Measurements from ENCODE around the gene SLCO3A1. TPM values are rescaled to one million over a fixed set of nuclear protein-coding genes. Genes with fewer than 3 reads are reported as not detected.
"Not testable (repeated sequence)": the region's sequence is repeated elsewhere in the genome, so short reads cannot be mapped to it uniquely, and the experiment has no call there.

The SLCO3A1 gene
- total RNA-seq, 2 donors from 2014 or later, result 8.2 to 13.6 TPM

DNA sequence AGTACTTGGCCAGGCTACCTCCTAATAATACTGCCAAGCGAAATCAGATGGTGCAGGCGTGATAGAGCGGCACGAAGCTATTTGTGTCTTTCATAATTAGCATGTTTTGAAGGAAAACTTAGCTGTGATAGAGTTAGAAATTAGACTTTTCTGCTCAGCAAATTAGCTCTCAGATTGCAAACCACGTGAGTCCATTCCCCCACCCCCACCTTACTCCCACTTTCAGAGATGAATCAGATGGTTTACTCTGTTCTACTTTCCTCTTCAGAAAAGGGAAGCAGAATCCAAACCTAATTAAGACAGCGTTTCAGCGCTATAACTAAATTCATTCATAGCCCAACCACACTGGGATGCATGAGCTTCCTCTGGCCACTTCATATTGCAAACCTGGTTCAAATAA, 214.6 kb downstream of the SLCO3A1 start:
- Mint-ChIP-seq H3K36me3 (ENCODE audit: insufficient read depth in 2 of 2) (no peaks in the 10 kb centered on the region), H3K9me3 (no peaks in the 10 kb centered on the region), H3K4me1 (ENCODE audit: low read depth) (peaks cover 33% of the 10 kb centered on the region), H3K27ac (no peak overlapping the region), H3K4me3 (no peak overlapping the region), H3K27me3 (ENCODE audit: low read depth) (no peaks in the 10 kb centered on the region)
- DNase-seq (no peak), ATAC-seq (replicated peaks in 1 of 2) (no peak)

DNA sequence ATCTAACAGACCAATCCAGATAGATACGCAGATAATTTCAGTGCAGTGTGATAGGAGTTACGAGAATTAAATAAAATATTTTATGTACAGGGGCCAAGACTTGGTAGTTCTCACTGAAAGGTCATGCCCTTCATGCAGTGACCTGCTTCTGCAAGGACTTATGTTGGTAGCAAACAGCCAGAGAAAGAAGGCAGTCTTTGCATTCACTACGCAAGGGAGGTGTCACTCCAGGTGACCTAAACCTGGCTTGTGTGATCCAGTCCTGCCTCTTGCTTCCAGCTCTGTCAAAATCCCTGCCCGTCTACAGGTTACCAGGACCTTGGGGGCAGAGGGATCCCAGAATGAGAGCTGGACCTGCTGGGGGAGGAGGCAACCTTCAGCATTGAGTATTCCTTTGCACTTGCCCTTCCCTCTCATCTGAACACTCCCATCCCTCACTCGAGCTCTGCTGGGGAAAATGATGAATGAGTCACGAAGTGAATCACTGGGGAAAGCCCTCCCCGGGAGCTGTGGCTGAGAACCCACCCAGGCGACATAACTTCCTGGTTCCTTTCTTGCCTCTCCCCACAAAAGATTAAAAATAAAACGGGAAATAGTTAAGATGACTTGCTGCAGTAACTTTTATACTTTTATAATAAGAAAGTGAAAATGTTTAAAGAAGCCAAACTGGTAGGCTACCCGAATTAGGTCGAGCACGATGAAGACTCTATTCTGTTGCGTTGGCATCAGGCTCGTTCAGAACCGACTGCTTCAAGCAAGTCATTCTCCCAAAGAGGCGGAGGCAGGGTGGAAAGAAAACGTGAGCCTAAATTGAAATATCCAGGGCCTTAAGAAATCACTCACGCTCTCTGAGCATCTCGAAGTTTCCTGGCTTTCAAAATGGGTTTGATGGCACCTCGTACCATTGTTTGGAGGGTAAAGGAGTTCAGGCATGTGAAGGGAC, 216.1 kb downstream of the SLCO3A1 start:
- ATAC-seq (replicated peaks in 1 of 2), result peak; percentile 87 to 92
- H3K9me3 Mint-ChIP-seq, result no peaks in the 10 kb centered on the region
- peak; percentile 43 to 58 for DNase-seq
- H3K36me3 Mint-ChIP-seq (ENCODE audit: insufficient read depth in 2 of 2), result no peaks in the 10 kb centered on the region
- H3K4me3 Mint-ChIP-seq, result peak overlapping the region; percentile 62 to 70
- peak overlapping the region; percentile 17 for H3K27ac Mint-ChIP-seq
- peaks cover 43% of the 10 kb centered on the region for H3K4me1 Mint-ChIP-seq (ENCODE audit: low read depth)
- H3K27me3 Mint-ChIP-seq (ENCODE audit: low read depth), result no peaks in the 10 kb centered on the region

DNA sequence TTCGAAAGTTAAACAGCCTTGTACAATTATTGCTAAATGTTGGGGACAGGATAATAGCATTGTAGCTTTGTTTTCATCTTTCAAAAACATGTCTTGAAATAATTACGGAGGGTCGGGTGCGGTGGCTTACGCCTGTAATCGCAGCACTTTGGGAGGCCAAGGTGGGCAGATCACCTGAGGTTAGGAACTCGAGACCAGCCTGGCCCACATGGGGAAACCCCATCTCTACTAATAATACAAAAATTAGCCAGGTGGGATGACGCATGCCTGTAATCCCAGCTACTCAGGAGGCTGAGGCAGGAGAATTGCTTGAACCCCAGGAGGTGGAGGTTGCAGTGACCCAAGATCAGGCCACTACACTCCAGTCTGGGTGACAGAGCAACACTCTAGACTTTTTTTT, 216.7 kb downstream of the SLCO3A1 start:
- not testable (repeated sequence) for H3K9me3 Mint-ChIP-seq; ATAC-seq (replicated peaks in 1 of 2); H3K27me3 Mint-ChIP-seq (ENCODE audit: low read depth); H3K27ac Mint-ChIP-seq; H3K36me3 Mint-ChIP-seq (ENCODE audit: insufficient read depth in 2 of 2); DNase-seq
- Mint-ChIP-seq H3K4me1 (ENCODE audit: low read depth) (peaks cover 50% of the 10 kb centered on the region), H3K4me3 (peak overlapping the region; percentile 62 to 70)

DNA sequence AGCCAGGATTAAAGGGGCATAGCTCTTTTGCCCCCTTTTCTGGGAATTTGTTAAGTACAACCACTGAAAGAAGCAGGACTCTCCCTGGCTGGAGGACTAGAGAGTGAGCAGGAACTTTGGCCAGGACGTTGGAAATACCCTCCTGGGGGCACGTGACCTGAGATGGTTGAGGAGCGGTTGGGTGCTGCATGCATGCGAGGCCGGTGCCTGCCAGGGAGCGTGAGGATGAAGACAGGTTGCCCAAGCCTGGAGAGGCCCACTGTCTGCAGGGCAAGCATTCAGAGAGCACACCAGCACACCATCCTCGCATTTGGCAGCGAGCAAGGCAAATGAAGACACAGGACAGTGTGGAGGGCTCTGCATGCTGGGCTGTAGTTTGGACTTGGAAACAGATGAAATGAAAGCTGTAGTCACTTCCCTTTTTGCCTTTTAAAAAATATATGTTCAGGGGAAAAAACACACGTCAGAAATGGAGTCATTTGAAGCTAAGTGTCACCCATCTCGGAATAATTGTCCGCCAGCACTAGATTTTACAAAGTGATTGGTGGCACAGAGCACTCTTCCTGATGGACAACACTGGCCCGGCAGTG, 217.6 kb downstream of the SLCO3A1 start:
- DNase-seq (no peak), ATAC-seq (replicated peaks in 1 of 2) (no peak)
- Mint-ChIP-seq H3K4me3 (no peak overlapping the region), H3K9me3 (no peaks in the 10 kb centered on the region), H3K4me1 (ENCODE audit: low read depth) (peaks cover 58% of the 10 kb centered on the region), H3K27ac (no peak overlapping the region), H3K27me3 (ENCODE audit: low read depth) (no peaks in the 10 kb centered on the region), H3K36me3 (ENCODE audit: insufficient read depth in 2 of 2) (no peaks in the 10 kb centered on the region)

DNA sequence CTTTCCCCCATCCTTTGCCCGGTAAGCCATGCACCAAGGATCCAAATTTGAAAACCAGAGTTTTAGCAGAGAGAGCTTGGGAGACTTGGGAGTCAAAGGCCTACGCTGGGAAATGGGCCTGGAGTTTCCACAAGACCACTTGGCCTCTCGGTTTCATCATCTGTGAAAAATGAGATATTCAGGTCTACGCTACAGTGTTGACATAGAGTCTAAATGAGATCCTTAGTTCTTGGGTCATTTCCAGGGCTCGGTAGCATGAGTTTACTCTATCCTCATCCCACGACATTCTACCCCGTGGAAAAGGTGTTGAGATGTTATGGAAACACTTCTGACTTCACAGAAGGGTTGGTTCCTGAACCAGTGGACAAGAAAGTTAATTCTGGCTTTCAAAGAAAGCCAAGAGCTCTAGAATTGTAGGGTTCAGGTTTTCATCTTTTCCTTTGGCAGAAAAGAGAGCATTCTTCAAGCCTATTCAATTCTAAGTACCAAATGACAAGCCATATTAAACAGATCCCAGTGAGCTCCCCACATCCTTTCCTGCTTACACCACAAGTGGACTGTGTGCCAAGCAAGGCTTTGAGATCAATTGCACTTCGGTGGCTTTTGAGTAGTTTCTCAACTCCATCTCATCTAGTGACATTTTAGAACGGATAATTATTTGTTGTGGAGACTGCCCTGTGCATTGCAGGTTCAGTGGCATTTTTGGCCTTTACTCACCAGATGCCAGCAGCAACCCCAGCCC, 219.7 kb downstream of the SLCO3A1 start:
- H3K4me1 Mint-ChIP-seq (ENCODE audit: low read depth), result peaks cover 52% of the 10 kb centered on the region
- no peak for DNase-seq
- no peaks in the 10 kb centered on the region for H3K9me3 Mint-ChIP-seq
- ATAC-seq (replicated peaks in 1 of 2), result no peak
- no peak overlapping the region for H3K27ac Mint-ChIP-seq
- no peak overlapping the region for H3K4me3 Mint-ChIP-seq
- no peaks in the 10 kb centered on the region for H3K27me3 Mint-ChIP-seq (ENCODE audit: low read depth)
- no peaks in the 10 kb centered on the region for H3K36me3 Mint-ChIP-seq (ENCODE audit: insufficient read depth in 2 of 2)

DNA sequence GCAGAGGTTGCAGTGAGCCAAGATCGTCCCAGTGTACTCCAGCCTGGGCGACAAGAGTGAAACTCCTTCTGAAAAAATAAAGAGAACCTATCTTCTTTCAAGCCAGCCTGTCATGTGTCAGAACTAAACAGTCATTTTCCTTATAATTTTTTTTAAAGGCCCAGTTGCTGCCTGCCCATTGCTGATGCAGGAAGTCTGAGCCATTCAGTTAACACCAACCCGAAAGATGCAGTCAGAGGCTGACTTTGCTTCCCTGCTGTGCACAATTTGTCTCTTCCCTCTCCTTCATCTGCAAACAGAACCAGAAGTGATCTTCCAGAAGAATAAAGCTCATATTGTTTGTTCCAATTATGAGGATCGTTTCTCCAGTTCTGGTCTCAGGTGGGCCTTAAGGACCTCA, 220.6 kb downstream of the SLCO3A1 start:
- Mint-ChIP-seq H3K36me3 (ENCODE audit: insufficient read depth in 2 of 2) (no peaks in the 10 kb centered on the region), H3K27me3 (ENCODE audit: low read depth) (no peaks in the 10 kb centered on the region), H3K27ac (peak overlapping the region; percentile 25), H3K4me1 (ENCODE audit: low read depth) (peaks cover 43% of the 10 kb centered on the region), H3K4me3 (no peak overlapping the region), H3K9me3 (no peaks in the 10 kb centered on the region)
- DNase-seq (no peak), ATAC-seq (replicated peaks in 1 of 2) (no peak)

DNA sequence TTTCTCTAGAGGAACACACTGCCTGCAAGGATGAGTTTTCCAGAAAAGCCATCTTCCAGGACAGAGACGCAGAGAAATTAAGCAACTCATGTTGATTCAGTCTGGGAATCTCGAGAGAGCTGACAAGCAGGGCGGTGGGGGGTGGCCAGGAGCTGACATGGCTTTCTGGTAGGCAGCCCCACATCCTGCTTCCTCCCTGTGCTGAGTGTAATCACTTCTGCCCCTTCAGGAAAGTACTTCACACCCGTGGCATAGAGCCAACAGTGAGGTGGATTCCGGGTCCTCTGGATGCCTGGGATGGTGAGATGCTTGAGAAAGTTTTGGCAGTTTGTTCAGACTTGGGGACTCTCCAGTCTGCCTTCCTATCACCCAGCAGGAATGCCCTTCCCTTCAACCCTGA, 221.1 kb downstream of the SLCO3A1 start:
- Mint-ChIP-seq H3K27ac (peak overlapping the region; percentile 25), H3K9me3 (no peaks in the 10 kb centered on the region), H3K4me3 (no peak overlapping the region), H3K36me3 (ENCODE audit: insufficient read depth in 2 of 2) (no peaks in the 10 kb centered on the region), H3K27me3 (ENCODE audit: low read depth) (no peaks in the 10 kb centered on the region), H3K4me1 (ENCODE audit: low read depth) (peaks cover 38% of the 10 kb centered on the region)
- ATAC-seq (replicated peaks in 1 of 2) (no peak), DNase-seq (no peak)

DNA sequence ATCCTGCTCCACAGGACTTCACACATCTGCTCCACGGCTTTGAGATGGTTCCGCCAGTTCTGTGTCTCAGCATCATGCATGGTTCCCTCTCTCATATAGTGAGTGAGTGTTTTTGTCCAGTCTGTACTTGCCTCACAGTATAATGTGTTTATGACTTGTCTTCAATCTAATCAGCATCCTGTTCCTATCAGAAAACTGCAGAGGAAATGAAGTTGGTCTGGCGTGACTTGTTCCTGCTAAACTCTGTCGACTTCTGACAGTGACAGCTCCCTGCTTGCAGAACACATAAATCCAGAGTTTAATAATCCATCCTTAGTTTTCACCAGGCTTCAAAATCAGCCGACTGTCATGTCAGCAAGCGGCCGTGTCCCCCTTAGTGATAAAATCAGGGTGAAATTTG, 222.3 kb downstream of the SLCO3A1 start:
- no peak for DNase-seq
- Mint-ChIP-seq H3K27ac (no peak overlapping the region), H3K27me3 (ENCODE audit: low read depth) (no peaks in the 10 kb centered on the region), H3K4me1 (ENCODE audit: low read depth) (peaks cover 30% of the 10 kb centered on the region), H3K9me3 (no peaks in the 10 kb centered on the region), H3K4me3 (no peak overlapping the region), H3K36me3 (ENCODE audit: insufficient read depth in 2 of 2) (no peaks in the 10 kb centered on the region)
- ATAC-seq (replicated peaks in 1 of 2), result peak in 1 of 2 donors; percentile 26

DNA sequence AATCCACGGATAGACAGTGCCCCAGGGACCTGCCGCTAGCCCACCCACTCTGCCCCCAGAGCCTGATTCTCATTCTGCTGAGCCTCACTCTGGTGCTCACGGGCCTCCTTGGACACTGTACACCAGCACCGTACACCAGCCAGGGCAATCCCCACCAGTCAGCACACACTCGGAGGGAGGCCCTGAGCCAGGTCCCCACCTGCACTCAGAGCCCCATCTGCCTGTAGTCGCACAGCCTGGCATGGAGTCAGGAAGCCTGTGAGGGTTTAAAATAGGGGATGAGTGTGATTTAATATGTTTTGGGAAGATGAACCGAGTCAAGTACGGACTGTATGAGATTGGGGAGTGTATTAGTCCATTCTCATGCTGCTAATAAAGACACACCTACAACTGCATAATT, 223.0 kb downstream of the SLCO3A1 start:
- H3K9me3 Mint-ChIP-seq, result no peaks in the 10 kb centered on the region
- H3K36me3 Mint-ChIP-seq (ENCODE audit: insufficient read depth in 2 of 2), result no peaks in the 10 kb centered on the region
- peaks cover 25% of the 10 kb centered on the region for H3K4me1 Mint-ChIP-seq (ENCODE audit: low read depth)
- H3K27ac Mint-ChIP-seq, result peak overlapping the region; percentile 21
- DNase-seq (no peak), ATAC-seq (replicated peaks in 1 of 2) (no peak)
- no peaks in the 10 kb centered on the region for H3K27me3 Mint-ChIP-seq (ENCODE audit: low read depth)
- no peak overlapping the region for H3K4me3 Mint-ChIP-seq

DNA sequence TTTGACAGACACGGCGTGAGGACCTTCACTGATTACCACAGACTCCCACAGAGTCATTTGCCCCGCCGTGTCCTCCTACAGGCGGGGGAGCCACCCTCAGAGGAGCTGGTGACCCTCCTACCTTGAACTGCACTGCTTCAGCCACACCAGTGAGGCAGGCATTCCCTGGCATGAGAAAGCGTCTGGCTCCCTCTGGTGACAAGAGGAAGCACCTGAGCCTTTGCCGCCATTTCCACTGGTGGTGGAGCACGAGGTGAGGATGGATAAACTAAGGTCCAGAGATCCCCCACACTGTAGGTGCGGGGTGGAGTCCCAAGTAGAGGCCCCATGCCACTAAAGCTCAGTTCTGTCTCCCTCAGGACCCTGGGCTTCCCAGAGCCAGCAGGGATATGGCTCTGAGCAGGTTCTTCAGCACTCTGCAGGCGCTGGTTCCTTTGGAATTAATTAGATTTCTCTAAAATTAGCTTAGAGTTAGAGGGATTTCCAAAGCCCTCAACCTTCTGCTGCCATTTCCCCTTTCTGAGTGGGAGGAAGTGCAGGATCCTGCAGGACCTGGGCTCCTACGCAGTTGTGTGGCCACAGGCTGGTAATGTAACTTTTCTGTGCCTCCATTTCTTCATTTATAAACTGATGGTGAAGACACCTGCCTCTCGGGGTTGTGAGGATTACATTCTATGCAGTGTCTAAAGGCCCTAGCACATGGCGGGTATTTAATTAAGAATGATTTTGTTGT, 224.0 kb downstream of the SLCO3A1 start:
- Mint-ChIP-seq H3K4me3 (no peak overlapping the region), H3K27ac (no peak overlapping the region), H3K9me3 (no peaks in the 10 kb centered on the region), H3K36me3 (ENCODE audit: insufficient read depth in 2 of 2) (no peaks in the 10 kb centered on the region), H3K27me3 (ENCODE audit: low read depth) (no peaks in the 10 kb centered on the region), H3K4me1 (ENCODE audit: low read depth) (peaks cover 25% of the 10 kb centered on the region)
- DNase-seq (peak; percentile 70 to 71), ATAC-seq (replicated peaks in 1 of 2) (peak; percentile 75 to 76)

DNA sequence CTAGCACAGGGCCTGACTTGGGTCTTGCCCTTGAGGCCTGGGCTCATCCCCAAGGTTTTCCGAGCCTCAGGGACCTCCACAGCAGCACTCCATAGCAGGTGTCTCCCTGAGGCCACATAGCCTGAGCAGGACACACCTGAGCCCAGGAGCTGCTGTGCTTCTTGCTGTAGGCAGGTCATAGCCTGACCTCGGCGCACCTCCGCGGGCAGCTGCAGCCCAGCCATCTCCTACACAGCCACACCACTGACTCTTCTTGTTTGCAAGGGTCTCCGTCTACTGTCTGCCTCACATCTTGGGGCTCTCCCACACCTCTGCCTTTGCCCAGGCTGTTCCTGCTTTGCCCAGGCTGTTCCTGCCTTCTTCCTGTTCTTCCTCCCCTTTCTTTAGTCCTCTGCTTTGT, 224.8 kb downstream of the SLCO3A1 start:
- Mint-ChIP-seq H3K27me3 (ENCODE audit: low read depth) (no peaks in the 10 kb centered on the region), H3K4me1 (ENCODE audit: low read depth) (peaks cover 25% of the 10 kb centered on the region), H3K36me3 (ENCODE audit: insufficient read depth in 2 of 2) (no peaks in the 10 kb centered on the region), H3K9me3 (no peaks in the 10 kb centered on the region), H3K27ac (no peak overlapping the region), H3K4me3 (no peak overlapping the region)
- DNase-seq (no peak), ATAC-seq (replicated peaks in 1 of 2) (no peak)

DNA sequence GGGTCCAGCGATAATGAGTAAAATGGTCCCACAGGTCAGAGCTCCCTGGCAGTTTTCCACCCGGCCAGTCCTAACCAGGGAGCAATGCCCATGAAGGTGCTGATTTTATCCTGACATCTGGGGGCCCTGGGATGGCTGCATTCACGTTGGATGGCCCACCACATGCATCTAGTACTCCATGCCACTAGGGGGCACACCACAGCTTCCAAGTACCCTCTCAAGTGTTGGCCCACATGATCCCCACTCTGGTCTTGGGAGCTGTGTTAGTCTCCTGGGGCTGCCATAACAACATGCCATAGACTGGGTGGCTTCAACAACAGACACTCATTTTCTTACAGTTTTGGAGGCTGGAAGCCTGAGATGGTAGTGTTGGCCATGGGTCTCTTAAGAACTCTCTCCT, 225.5 kb downstream of the SLCO3A1 start:
- ATAC-seq (replicated peaks in 1 of 2) (no peak), DNase-seq (peak; percentile 29 to 37)
- Mint-ChIP-seq H3K4me1 (ENCODE audit: low read depth) (peaks cover 20% of the 10 kb centered on the region), H3K4me3 (no peak overlapping the region), H3K9me3 (no peaks in the 10 kb centered on the region), H3K27ac (no peak overlapping the region), H3K27me3 (ENCODE audit: low read depth) (no peaks in the 10 kb centered on the region), H3K36me3 (ENCODE audit: insufficient read depth in 2 of 2) (no peaks in the 10 kb centered on the region)
